A549 treated with RU486 at 1 μM for 4 hours (cell line): ENCODE measurements around the gene POC1B. TPM values are rescaled to one million over a fixed set of nuclear protein-coding genes. Genes with fewer than 3 reads are reported as not detected.

Experiments used
- total RNA-seq: library from RNA; stranded (reverse); fragments of 200-300 nt; extraction: Qiagen RNA extraction; gene quantifications from 5 replicates; pipeline ENCODE4 v1.2.3, GENCODE V29; 2022; ENCODE audit warnings: low read depth

POC1B gene
- 9.9 to 14.6 TPM (median 13.3 TPM) in 5 replicates for total RNA-seq

DNA sequence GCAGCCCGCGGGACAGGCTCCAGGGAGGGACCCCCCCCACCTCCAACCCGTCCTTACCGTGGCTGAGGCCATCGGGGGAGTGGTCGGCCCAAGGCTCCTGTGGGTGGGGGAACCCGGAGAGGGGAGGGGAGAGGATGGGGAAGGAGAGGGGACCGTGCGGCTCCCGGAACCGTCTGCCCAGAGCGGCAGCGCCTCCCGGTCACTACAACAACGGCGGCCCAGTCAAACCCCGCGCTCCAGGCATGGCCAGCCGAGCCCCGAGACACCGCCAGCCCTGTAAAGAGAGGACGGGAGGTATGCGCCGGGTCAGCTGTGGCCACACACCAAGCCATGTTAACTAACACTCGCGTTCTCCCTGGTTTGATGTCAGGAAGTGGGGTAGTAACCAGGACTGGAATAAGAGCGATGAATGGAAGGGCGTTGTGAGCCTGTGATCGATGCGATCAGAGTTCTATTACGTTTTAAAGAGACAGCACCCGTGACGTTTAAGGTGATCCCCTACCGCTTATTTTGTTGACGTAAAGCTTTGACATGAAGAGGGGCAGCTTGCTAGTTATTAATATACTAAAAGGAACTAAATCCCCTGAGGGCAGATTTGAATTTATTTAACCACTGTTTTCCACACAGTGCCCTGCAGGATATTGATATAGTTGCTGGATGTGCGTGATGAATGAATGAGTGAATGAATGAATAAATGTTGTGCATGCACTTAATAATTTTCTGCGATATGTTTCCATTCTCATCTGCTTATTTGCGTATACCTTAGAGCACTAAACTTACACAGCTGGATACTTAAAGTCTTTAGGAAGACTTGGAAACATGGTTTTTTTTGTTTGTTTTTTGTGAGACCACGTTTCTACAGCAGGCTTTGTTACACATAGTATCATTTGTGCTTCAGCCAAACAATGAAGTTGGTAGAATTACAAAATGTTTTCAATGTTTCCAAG is at the start of gene POC1B:
POC1B (minus strand) TSS at position 224 of the 947 bp plus-strand sequence; CDS start at position 72, 152 bp downstream.

DNA sequence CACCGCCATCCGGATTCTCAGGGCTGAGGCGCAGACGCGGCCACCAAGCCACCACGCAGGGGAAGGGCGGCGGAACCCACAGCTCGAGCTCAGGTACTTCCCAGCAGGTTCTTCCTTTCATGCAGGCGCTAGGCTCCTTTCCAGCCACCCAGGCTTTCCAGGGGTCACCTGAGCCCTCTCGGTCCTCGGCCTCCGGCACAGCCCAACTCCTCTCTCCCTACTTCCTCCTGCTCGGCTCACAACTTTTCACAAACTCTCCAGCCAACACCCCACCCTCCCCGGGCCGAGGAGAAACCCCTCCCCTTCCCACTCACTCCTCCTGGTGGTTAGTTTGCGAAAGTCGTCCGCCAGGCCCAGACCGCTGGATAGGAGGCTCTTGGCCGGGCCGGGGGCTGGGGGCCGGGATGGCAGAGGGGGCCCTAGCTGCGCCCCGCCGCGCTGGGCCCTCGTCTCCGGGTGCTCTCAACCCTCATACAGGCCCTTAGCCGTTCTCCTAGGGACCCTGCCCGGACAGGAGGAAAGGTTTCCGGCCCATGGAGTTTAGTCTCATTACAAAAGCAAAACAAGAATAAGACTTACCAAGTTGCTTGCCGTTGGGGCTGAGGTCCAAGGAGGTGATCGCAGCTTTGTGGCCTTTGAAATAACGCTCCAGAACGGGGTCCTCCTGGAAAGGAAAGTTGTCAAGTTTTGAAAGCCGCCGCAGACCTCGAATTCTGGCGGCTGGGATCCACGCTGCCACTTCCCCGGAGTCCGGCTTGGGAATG is 1.1 kb downstream of the POC1B start, which contains the start of gene GALNT4:
GALNT4 (minus strand) TSS at position 256 of the 764 bp plus-strand sequence; CDS start at position 9, 247 bp downstream.

Other genes with a start within 250 kb of the POC1B start
- gene DUSP6, start 173.5 kb downstream of the POC1B start, total RNA-seq = 7.6 to 10.4 TPM (median 8.3 TPM) in 5 replicates
- 2.9 to 6.9 TPM (median 6.2 TPM) in 5 replicates for gene GALNT4, start 1.3 kb downstream of the POC1B start, total RNA-seq
- 58.0 to 82.3 TPM (median 66.5 TPM) in 5 replicates for gene ATP2B1, start 182.8 kb upstream of the POC1B start, total RNA-seq